Neural cell (in vitro differentiated cells): ENCODE data around the gene GATA1. TPM values are rescaled to one million over a fixed set of nuclear protein-coding genes. Genes with fewer than 3 reads are reported as not detected.

Experiments used
- H2AFZ ChIP-seq: fragments of 200-600, 300-800 bp; sonication (generic), shearing (Covaris generic); 2 replicates; pipeline ENCODE4 v1.6.0; 2014; ENCODE audit warnings: low read depth, mild to moderate bottlenecking, antibody characterized with exemption, low read length, moderate library complexity
- H3F3A ChIP-seq: fragments of 200-600 bp; shearing (Covaris generic); 2 replicates; pipeline ENCODE4 v1.6.1; 2016; ENCODE audit warnings: mild to moderate bottlenecking, moderate library complexity, mixed read lengths, antibody characterized with exemption, low read length; ENCODE audit not compliant: insufficient read depth, poor library complexity, severe bottlenecking
- H3K27ac ChIP-seq: fragments of 200-600, 300-800 bp; sonication (generic), shearing (Covaris generic); 2 replicates; pipeline ENCODE4 v1.5.1; 2014; ENCODE audit warnings: mild to moderate bottlenecking, low read length, moderate library complexity
- H3K27me3 ChIP-seq: fragments of 300-800, 200-600 bp; sonication (generic), shearing (Covaris generic); 2 replicates; pipeline ENCODE4 v1.6.0; 2014; ENCODE audit warnings: mild to moderate bottlenecking, low read depth, low read length, moderate library complexity; ENCODE audit not compliant: insufficient read depth
- H3K36me3 ChIP-seq: fragments of 300-800, 200-600 bp; sonication (generic), shearing (Covaris generic); 2 replicates; pipeline ENCODE4 v1.5.1; 2014; ENCODE audit warnings: mild to moderate bottlenecking, antibody characterized with exemption, low read length, moderate library complexity; ENCODE audit not compliant: insufficient read depth
- H3K4me2 ChIP-seq: fragments of 300-800, 200-600 bp; sonication (generic), shearing (Covaris generic); 2 replicates; pipeline ENCODE4 v1.6.0; 2014; ENCODE audit warnings: mild to moderate bottlenecking, low read length
- H3K4me3 ChIP-seq: fragments of 300-800, 200-600 bp; sonication (generic), shearing (Covaris generic); 2 replicates; pipeline ENCODE4 v1.5.1; 2014; ENCODE audit warnings: mild to moderate bottlenecking, low read length, moderate library complexity
- H3K79me2 ChIP-seq: fragments of 200-600 bp; shearing (Covaris generic); replicated peaks from 2 replicates; pipeline ENCODE4 v1.6.0; 2014; ENCODE audit warnings: mild to moderate bottlenecking, low read length, moderate library complexity; ENCODE audit not compliant: insufficient read depth
- H3K9ac ChIP-seq: fragments of 300-800, 200-600 bp; sonication (generic), shearing (Covaris generic); 2 replicates; pipeline ENCODE4 v1.6.1; 2016; ENCODE audit warnings: mild to moderate bottlenecking, low read length, mixed read lengths
- H3K9me2 ChIP-seq: fragments of 200-600 bp; shearing (Covaris generic); 2 replicates; pipeline ENCODE4 v1.6.1; 2016; ENCODE audit warnings: mild to moderate bottlenecking, low read length, mixed read lengths; ENCODE audit not compliant: insufficient read depth
- H3K9me3 ChIP-seq: fragments of 200-600, 300-800 bp; sonication (generic), shearing (Covaris generic); 2 replicates; pipeline ENCODE4 v1.6.1; 2016; ENCODE audit warnings: mild to moderate bottlenecking, mixed run types, low read length, moderate library complexity, mixed read lengths
- H4K20me1 ChIP-seq: fragments of 200-600 bp; shearing (Covaris generic); 2 replicates; pipeline ENCODE4 v1.6.1; 2016; ENCODE audit warnings: mild to moderate bottlenecking, mixed run types; ENCODE audit not compliant: insufficient read depth
- EP300 ChIP-seq: fragments of 450-650 bp; conservative IDR thresholded peaks from 2 replicates; pipeline ENCODE4 v1.6.1; 2014; ENCODE audit warnings: antibody characterized with exemption, mild to moderate bottlenecking, moderate library complexity; ENCODE audit not compliant: poor library complexity, severe bottlenecking
- EZH2 ChIP-seq: fragments of 200-600, 300-800 bp; shearing (Covaris generic), sonication (generic); IDR thresholded peaks from 2 replicates; pipeline ENCODE4 v1.6.1; 2014; ENCODE audit warnings: antibody characterized with exemption, low read length, borderline replicate concordance, mild to moderate bottlenecking; ENCODE audit not compliant: insufficient read depth, poor library complexity, severe bottlenecking
- MXI1 ChIP-seq: fragments of 450-650 bp; conservative IDR thresholded peaks from 2 replicates; pipeline ENCODE4 v1.6.1; 2014; ENCODE audit warnings: antibody characterized with exemption, mild to moderate bottlenecking; ENCODE audit not compliant: poor library complexity, severe bottlenecking
- POLR2AphosphoS5 ChIP-seq: IDR thresholded peaks from 2 replicates; pipeline ENCODE4 v1.6.1; 2012
- RAD21 ChIP-seq: fragments of 450-650 bp; conservative IDR thresholded peaks from 2 replicates; pipeline ENCODE4 v1.6.1; 2014; ENCODE audit warnings: antibody characterized with exemption, mild to moderate bottlenecking, moderate library complexity
- REST ChIP-seq: IDR thresholded peaks from 2 replicates; pipeline ENCODE4 v1.6.1; 2012; ENCODE audit warnings: borderline replicate concordance
- SMC3 ChIP-seq: fragments of 450-650 bp; conservative IDR thresholded peaks from 2 replicates; pipeline ENCODE4 v1.6.1; 2014; ENCODE audit warnings: antibody characterized with exemption, mild to moderate bottlenecking, moderate library complexity; ENCODE audit not compliant: poor library complexity
- TAF1 ChIP-seq: IDR thresholded peaks from 2 replicates; pipeline ENCODE4 v1.6.1; 2012; ENCODE audit warnings: low read depth
- polyA minus RNA-seq: library from RNA; depleted of rRNA, polyadenylated mRNA; stranded (reverse); fragments of >200 nt; gene quantifications from 2 replicates; pipeline ENCODE4 v1.2.3, GENCODE V29; 2014
- polyA plus RNA-seq: library from polyadenylated mRNA; depleted of rRNA; stranded (reverse); fragments of >200 nt; gene quantifications from 2 replicates; pipeline ENCODE4 v1.2.3, GENCODE V29; 2014
- TF ChIP-seq, protein P1 (sequence below): fragments of 450-650 bp; IDR thresholded peaks from 2 replicates; pipeline ENCODE4 v1.5.1; 2014; ENCODE audit warnings: antibody characterized with exemption, mild to moderate bottlenecking, moderate library complexity; ENCODE audit not compliant: poor library complexity, severe bottlenecking

The GATA1 gene
- polyA plus RNA-seq = not detected in 2 replicates
- not detected in 2 replicates for polyA minus RNA-seq

GRCh38 chrX:48786341-48786800 lies at the start of gene GATA1:
TSS of gene GATA1 (plus strand) at chrX:48786590. CDS start at chrX:48791110, 4,520 bp downstream.
- Histone ChIP-seq H2AFZ (no peak within 1 kb of the TSS), H3K27ac (no peak within 1 kb of the TSS), H3K27me3 (no peaks in the 10 kb centered on the region), H3K9me2 (no peaks in the 10 kb centered on the region), H3F3A (no peaks in the 10 kb centered on the region), H3K36me3 (no peaks in the 10 kb centered on the region), H3K9me3 (no peaks in the 10 kb centered on the region), H4K20me1 (no peaks in the 10 kb centered on the region), H3K4me2 (no peak within 1 kb of the TSS), H3K4me3 (no peak within 1 kb of the TSS), H3K9ac (no peak within 1 kb of the TSS), H3K79me2 (no peaks in the 10 kb centered on the region)
- TF ChIP-seq RAD21 (no peak), TAF1 (no peak), POLR2AphosphoS5 (no peak), SMC3 (no peak), EZH2 (no peak), MXI1 (no peak)

- Histone ChIP-seq H3K9me2 (no peaks in the 10 kb centered on the region), H3K9ac (peak overlapping the region; percentile 53), H3K79me2 (peaks cover 11% of the 10 kb centered on the region), H3K36me3 (no peaks in the 10 kb centered on the region), H4K20me1 (no peaks in the 10 kb centered on the region), H3F3A (no peaks in the 10 kb centered on the region), H3K27me3 (no peaks in the 10 kb centered on the region), H3K4me3 (peak overlapping the region; percentile 69), H2AFZ (no peak overlapping the region), H3K27ac (peak overlapping the region; percentile 12), H3K9me3 (no peaks in the 10 kb centered on the region), H3K4me2 (peak overlapping the region; percentile 48)
- TF ChIP-seq EZH2 (no peak), POLR2AphosphoS5 (no peak), RAD21 (no peak)
These were observed 49.5 kb upstream of the GATA1 start for GRCh38 chrX:48736878-48737212.

- Histone ChIP-seq H4K20me1 (no peaks in the 10 kb centered on the region), H3K27ac (peak overlapping the region; percentile 97), H3K4me2 (peak overlapping the region; percentile 68), H3K27me3 (no peaks in the 10 kb centered on the region), H3K9me3 (no peaks in the 10 kb centered on the region), H3K9me2 (no peaks in the 10 kb centered on the region), H3K79me2 (peaks cover 11% of the 10 kb centered on the region), H2AFZ (peak overlapping the region; percentile 58), H3K4me3 (peak overlapping the region; percentile 69), H3F3A (no peaks in the 10 kb centered on the region), H3K9ac (peak overlapping the region; percentile 83), H3K36me3 (no peaks in the 10 kb centered on the region)
- TF ChIP-seq, protein P1, sequence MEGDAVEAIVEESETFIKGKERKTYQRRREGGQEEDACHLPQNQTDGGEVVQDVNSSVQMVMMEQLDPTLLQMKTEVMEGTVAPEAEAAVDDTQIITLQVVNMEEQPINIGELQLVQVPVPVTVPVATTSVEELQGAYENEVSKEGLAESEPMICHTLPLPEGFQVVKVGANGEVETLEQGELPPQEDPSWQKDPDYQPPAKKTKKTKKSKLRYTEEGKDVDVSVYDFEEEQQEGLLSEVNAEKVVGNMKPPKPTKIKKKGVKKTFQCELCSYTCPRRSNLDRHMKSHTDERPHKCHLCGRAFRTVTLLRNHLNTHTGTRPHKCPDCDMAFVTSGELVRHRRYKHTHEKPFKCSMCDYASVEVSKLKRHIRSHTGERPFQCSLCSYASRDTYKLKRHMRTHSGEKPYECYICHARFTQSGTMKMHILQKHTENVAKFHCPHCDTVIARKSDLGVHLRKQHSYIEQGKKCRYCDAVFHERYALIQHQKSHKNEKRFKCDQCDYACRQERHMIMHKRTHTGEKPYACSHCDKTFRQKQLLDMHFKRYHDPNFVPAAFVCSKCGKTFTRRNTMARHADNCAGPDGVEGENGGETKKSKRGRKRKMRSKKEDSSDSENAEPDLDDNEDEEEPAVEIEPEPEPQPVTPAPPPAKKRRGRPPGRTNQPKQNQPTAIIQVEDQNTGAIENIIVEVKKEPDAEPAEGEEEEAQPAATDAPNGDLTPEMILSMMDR = no peak
- peak; percentile 52 for TF ChIP-seq SMC3
- peak; percentile 64 for TF ChIP-seq EP300
- peak; percentile 77 for TF ChIP-seq POLR2AphosphoS5
- peak; percentile 76 for TF ChIP-seq MXI1
- peak; percentile 87 for TF ChIP-seq REST
- peak; percentile 39 for TF ChIP-seq RAD21
- TF ChIP-seq EZH2 = no peak
- TF ChIP-seq TAF1 = peak; percentile 55
These were observed 49.0 kb upstream of the GATA1 start for GRCh38 chrX:48737213-48737938.
